HCT116 (cell line): Measurements from ENCODE around the gene NPW. TPM values are rescaled to one million over a fixed set of nuclear protein-coding genes. Genes with fewer than 3 reads are reported as not detected.

Experiments used
- ATAC-seq: fragments of 200-7000 bp; cut with Tn5 transposase; 2 replicates; pipeline ENCODE4 v1.9.1; 2020; ENCODE audit warnings: mild to moderate bottlenecking, moderate library complexity
- BruUV-seq: library from RNA; stranded (reverse); fragments of 400-500 nt; replicated peaks from 2 replicates; lab custom pipeline; 2021; lab: Mats Ljungman, UMichigan
- CTCF ChIA-PET: fragments of 300-600 bp; sonication (Branson Sonifier 250); formaldehyde crosslinking; loops from one replicate; lab custom pipeline; 2021; ENCODE audit warnings: antibody characterized with exemption; lab: Charles Lee
- POLR2A ChIA-PET: fragments of 300-600, 350-600 bp; sonication (Branson Sonifier 250); formaldehyde crosslinking; loops from one replicate; lab custom pipeline; 2021; ENCODE audit warnings: antibody characterized with exemption; lab: Charles Lee
- RAD21 ChIA-PET, 2 experiments: fragments of 300-600 bp; sonication (Branson Sonifier 250); formaldehyde crosslinking; loops; one replicate each; lab custom pipeline; 2023; ENCODE audit warnings: low total read pairs in 2 of 2; ENCODE audit not compliant: uncharacterized antibody in 2 of 2, unreplicated experiment in 2 of 2, low non-redundant PET in 1 of 2; lab: Charles Lee
- DNase-seq: peaks from one replicate; pipeline ENCODE4 v3.0.0-alpha.2; 2010; ENCODE audit warnings: low read depth, low spot score
- H2AFZ ChIP-seq: fragments of 200-600 bp; shearing (Covaris generic), sonication (generic); 2 replicates; pipeline ENCODE4 v1.6.1; 2017; ENCODE audit warnings: low read depth, mixed run types, mixed read lengths, antibody characterized with exemption, low read length; ENCODE audit not compliant: poor library complexity, severe bottlenecking
- H3K27ac ChIP-seq: 2 replicates; pipeline ENCODE4 v1.5.1; 2012; ENCODE audit warnings: low read depth, low read length
- H3K27me3 ChIP-seq: fragments of 200-600 bp; sonication (generic); 2 replicates; pipeline ENCODE4 v1.6.1; 2016; ENCODE audit warnings: mixed run types, low read length, mixed read lengths; ENCODE audit not compliant: insufficient read depth
- H3K36me3 ChIP-seq, 2 experiments: fragments of 200-500 bp in 1 of 2; fragments of 200-600 bp in 1 of 2; sonication (Bioruptor generic) in 1 of 2; sonication (generic) in 1 of 2; 2 replicates each; pipeline versions ENCODE4 v1.5.1 to v1.6.1; 2014 to 2016; ENCODE audit warnings: low read length in 2 of 2, inconsistent platforms in 1 of 2, mixed read lengths in 1 of 2, mixed run types in 1 of 2; ENCODE audit not compliant: insufficient read depth in 2 of 2, control insufficient read depth in 1 of 2
- H3K4me1 ChIP-seq, 2 experiments: fragments of 200-600 bp in 1 of 2; sonication (generic) in 1 of 2; 2 replicates each; pipeline versions ENCODE4 v1.5.1 to v1.6.1; 2012 to 2017; ENCODE audit warnings: low read length in 2 of 2, inconsistent platforms in 1 of 2, mild to moderate bottlenecking in 1 of 2, mixed read lengths in 1 of 2, mixed run types in 1 of 2, moderate library complexity in 1 of 2; ENCODE audit not compliant: insufficient read depth in 2 of 2, control insufficient read depth in 1 of 2
- H3K4me2 ChIP-seq: fragments of 200-600 bp; sonication (generic); 2 replicates; pipeline ENCODE4 v1.6.1; 2017; ENCODE audit warnings: mixed run types, low read length, mixed read lengths
- H3K4me3 ChIP-seq, 2 experiments: fragments of 200-600 bp in 1 of 2; sonication (generic) in 1 of 2; replicated peaks in 1 of 2; 2 replicates each; pipeline ENCODE4 v1.5.1; 2011 to 2016; ENCODE audit warnings: low read length in 2 of 2, control low read depth in 1 of 2, low read depth in 1 of 2, mild to moderate bottlenecking in 1 of 2, mixed read lengths in 1 of 2, mixed run types in 1 of 2
- H3K79me2 ChIP-seq: fragments of 200-600 bp; sonication (generic); 2 replicates; pipeline ENCODE4 v1.6.1; 2017; ENCODE audit warnings: mild to moderate bottlenecking, mixed run types, low read length, moderate library complexity, mixed read lengths; ENCODE audit not compliant: insufficient read depth
- H3K9ac ChIP-seq: fragments of 200-600 bp; sonication (generic); 2 replicates; pipeline ENCODE4 v1.6.1; 2016; ENCODE audit warnings: low read length, mixed read lengths
- H3K9me2 ChIP-seq: fragments of 200-600 bp; sonication (generic), shearing (Covaris generic); 2 replicates; pipeline ENCODE4 v1.6.1; 2017; ENCODE audit warnings: mixed run types, mild to moderate bottlenecking, moderate library complexity; ENCODE audit not compliant: insufficient read depth
- H3K9me3 ChIP-seq, 2 experiments: fragments of 200-500 bp in 1 of 2; fragments of 200-600 bp in 1 of 2; sonication (Bioruptor generic) in 1 of 2; sonication (generic) in 1 of 2; 2 replicates each; pipeline ENCODE4 v1.6.1; 2014 to 2017; ENCODE audit warnings: low read length in 2 of 2, mixed read lengths in 2 of 2, inconsistent platforms in 1 of 2, low read depth in 1 of 2, mild to moderate bottlenecking in 1 of 2, mixed run types in 1 of 2, moderate library complexity in 1 of 2; ENCODE audit not compliant: control insufficient read depth in 1 of 2, insufficient read depth in 1 of 2
- H4K20me1 ChIP-seq: fragments of 200-600 bp; sonication (generic), shearing (Covaris generic); 2 replicates; pipeline ENCODE4 v1.6.1; 2017; ENCODE audit warnings: mixed run types, mild to moderate bottlenecking, moderate library complexity; ENCODE audit not compliant: insufficient read depth
- ATF3 ChIP-seq: IDR thresholded peaks from 2 replicates; pipeline ENCODE4 v1.6.1; 2012
- CEBPB ChIP-seq: IDR thresholded peaks from 2 replicates; pipeline ENCODE4 v1.6.1; 2012; ENCODE audit warnings: low read depth
- POLR2AphosphoS5 ChIP-seq: IDR thresholded peaks from 2 replicates; pipeline ENCODE4 v1.6.1; 2011; ENCODE audit warnings: mild to moderate bottlenecking, low read depth, low read length, moderate library complexity
- SIN3A ChIP-seq: IDR thresholded peaks from 2 replicates; pipeline ENCODE4 v1.6.1; 2012; ENCODE audit warnings: low read depth
- SP1 ChIP-seq: IDR thresholded peaks from 2 replicates; pipeline ENCODE4 v1.6.1; 2012; ENCODE audit warnings: low read depth
- TCF7L2 ChIP-seq: IDR thresholded peaks from 2 replicates; pipeline ENCODE4 v1.7.0; 2011; ENCODE audit warnings: borderline replicate concordance, inconsistent platforms; ENCODE audit not compliant: insufficient read depth, insufficient read length; ENCODE audit errors: extremely low read depth
- YY1 ChIP-seq: IDR thresholded peaks from 2 replicates; pipeline ENCODE4 v1.6.1; 2011; ENCODE audit warnings: low read length, low read depth, moderate library complexity, mild to moderate bottlenecking; ENCODE audit not compliant: insufficient replicate concordance; ENCODE audit errors: extremely low read depth
- ZFX ChIP-seq: fragments of 450-650 bp; IDR thresholded peaks from 2 replicates; pipeline ENCODE4 v1.6.1; 2017
- intact Hi-C: fragments of 100-400 bp; cut with micrococcal nuclease; formaldehyde crosslinking; loops from 2 replicates; pipeline ENCODE4 v1.10.0; 2022
- total RNA-seq: library from RNA; stranded (reverse); gene quantifications from one replicate; pipeline ENCODE4 v1.2.1, GENCODE V29; 2021; ENCODE audit not compliant: unreplicated experiment

Gene NPW
- total RNA-seq, 1 experiment from 2014 or later = 226 TPM

GRCh38 chr16:2037115-2037514 lies 17.5 kb downstream of the NPW start (continued):
- TF ChIP-seq SP1 (no peak), SIN3A (no peak), TCF7L2 (no peak), CEBPB (no peak), YY1 (no peak), POLR2AphosphoS5 (no peak), ATF3 (no peak)

GRCh38 chr16:2037647-2038381 lies 18.2 kb downstream of the NPW start:
- TSS peak; percentile 76 for BruUV-seq
- H2AFZ ChIP-seq = no peak overlapping the region
- ATAC-seq (no peak), DNase-seq (no peak)
- H3K9me2 ChIP-seq = no peaks in the 10 kb centered on the region
- no peak for TF ChIP-seq ZFX
- POLR2A ChIA-PET = no interaction called here
- H3K27me3 ChIP-seq = no peaks in the 10 kb centered on the region
- H3K79me2 ChIP-seq = no peaks in the 10 kb centered on the region
- CTCF ChIA-PET = no interaction called here
- H3K36me3 ChIP-seq = no peaks in the 10 kb centered on the region
- H3K9me3 ChIP-seq = no peaks in the 10 kb centered on the region
- intact Hi-C loops = no loop called here
- H3K4me2 ChIP-seq = no peak overlapping the region
- no peaks in the 10 kb centered on the region for H4K20me1 ChIP-seq
- H3K9ac ChIP-seq = no peak overlapping the region
- peaks cover 5 to 29% of the 10 kb centered on the region in 2 experiments; a peak in 2 of 4 replicates for H3K4me1 ChIP-seq
- RAD21 ChIA-PET = no interaction called here
- H3K4me3 ChIP-seq = no peak overlapping the region
- no peak overlapping the region for H3K27ac ChIP-seq
